GM18951 (cell line): ENCODE data around the gene SPRED1.

Experiments
- POLR2A ChIP-seq: IDR thresholded peaks from 4 replicates; pipeline ENCODE4 v1.6.1; 2011; ENCODE audit warnings: mild to moderate bottlenecking; ENCODE audit not compliant: insufficient read length, insufficient read depth; ENCODE audit errors: extremely low read depth
- in situ Hi-C: fragments of 300-500 bp; cut with MboI; formaldehyde crosslinking; loops from one replicate; pipeline ENCODE4 v1.12.0; 2022; ENCODE audit warnings: low sequenced_read_pairs, mixed read lengths, inconsistent platforms; ENCODE audit not compliant: unreplicated experiment

SPRED1 gene

DNA sequence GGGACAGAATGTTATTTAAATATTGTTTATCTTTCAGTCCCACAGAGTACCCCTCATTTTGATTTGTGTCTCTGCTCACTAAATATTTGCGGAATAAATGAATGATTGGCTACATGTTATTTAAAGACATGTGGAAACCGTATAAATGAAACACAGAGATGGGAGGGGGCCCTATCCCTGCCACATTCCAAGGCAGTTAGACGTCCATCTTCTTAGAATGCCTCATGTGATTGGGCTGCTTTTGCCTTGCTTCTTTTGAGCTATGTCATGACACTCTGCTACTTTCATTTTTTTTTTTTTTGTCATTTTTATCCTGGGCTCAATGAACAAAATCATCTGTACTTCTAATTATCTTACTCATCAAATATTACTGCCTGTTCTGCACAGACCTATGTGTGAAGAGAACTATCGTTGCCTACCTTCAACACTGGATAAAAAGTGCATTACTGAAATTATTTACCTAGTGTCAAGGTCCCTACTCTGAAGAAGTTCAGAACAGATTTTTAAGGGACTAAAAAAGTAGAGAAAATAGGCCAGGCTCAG, 117.4 kb downstream of the SPRED1 start:
- no peak for TF ChIP-seq POLR2A
- in situ Hi-C loops, result loop anchor here (10.0 kb wide), 1 partner anchor 375 kb away; no protein-coding TSS in a partner anchor

DNA sequence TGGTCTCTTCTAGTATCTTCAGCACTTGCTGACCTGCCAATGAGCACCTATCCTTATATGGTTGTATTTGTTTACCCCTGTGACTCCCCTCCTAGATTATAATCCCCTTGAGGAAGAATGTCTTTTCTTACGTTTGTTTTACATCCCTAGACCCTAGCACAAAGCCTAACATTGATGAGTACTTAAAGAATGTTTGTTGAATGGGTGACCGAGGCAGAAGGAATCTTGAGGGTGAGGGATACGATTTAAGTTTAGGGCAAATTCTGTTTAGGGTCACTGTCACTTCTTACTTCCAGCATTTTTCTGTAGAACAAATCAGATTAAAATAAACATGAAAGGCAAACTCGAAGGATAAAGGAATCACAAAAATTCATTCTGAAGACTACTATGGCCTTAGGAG, 120.4 kb downstream of the SPRED1 start:
- in situ Hi-C loops, result no loop called here
- no peak for TF ChIP-seq POLR2A

DNA sequence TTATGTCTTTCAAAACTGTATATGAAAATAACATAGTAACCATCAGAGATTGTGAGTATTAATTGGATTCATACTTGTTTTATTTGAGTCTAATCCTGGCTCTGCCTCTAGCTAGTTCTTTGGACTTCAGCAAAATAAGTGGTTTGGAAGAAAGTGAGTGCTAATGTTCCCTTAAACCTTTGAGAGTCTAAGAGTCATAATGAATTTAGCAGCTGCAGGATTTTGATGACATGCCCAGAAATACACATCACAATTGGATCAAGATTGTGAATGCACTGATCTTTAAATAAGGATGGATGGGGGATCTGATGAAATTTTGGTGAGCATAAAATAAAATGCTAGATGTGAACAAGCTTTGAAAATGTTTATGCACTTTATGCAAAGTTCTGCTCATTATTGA, 121.4 kb downstream of the SPRED1 start:
- TF ChIP-seq POLR2A, result no peak
- in situ Hi-C loops, result no loop called here

DNA sequence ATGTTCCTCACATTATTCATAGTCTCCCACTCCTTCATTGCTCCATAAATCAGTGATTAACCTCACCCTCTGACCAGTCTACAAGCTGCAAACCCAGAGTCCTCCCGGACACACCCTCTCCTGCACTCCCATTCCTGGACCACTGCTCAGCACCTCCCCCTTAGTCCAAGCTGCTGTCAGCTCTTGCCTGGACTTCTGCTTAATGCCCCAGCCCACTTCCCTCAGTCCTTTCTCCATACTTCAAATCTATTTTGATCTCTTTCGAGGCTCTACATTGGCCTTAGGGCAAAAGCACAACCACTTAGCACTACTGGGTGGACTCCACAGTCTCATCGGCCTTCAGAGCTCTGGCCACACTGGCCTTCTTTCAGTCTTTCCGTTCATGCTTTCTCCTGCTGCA, 121.9 kb downstream of the SPRED1 start:
- in situ Hi-C loops, result no loop called here
- TF ChIP-seq POLR2A, result no peak

DNA sequence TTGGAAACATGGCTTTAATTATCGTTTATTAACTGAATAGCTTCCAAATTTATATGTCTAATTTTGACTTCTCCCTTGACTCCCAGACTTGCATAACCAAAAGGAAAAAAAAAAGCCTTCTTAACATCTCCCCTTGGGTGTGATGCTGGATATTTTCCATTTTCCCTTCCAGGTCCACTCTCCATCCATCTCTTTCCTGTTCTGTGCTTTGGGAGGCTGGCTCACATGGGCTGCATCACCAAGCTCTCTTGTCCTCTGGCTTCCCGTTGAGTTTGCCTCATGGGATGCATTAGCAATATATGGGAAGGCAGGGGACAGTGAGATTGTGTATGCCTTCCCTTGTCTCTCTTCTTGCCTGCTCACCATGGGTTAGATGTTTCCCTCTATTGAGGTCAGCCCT, 123.4 kb downstream of the SPRED1 start:
- no peak for TF ChIP-seq POLR2A
- in situ Hi-C loops, result no loop called here

DNA sequence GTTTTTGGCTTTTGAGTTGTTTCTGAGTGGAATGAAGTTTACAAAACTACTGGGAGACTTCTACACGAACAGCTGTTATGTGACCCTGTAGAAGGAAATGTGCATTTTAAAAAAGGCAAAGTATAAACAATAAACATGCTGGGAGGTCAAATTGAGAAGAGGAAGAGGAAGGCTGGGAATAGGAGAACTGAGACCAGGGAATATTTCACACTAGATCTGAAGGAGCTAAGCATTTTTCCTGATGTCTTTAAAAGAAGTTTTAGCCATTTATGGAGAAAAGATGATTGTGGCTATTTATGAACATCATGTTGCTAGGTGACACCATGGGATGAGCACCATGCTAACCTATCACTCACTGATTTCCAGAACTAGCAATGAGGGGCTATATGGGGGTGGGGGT, 125.0 kb downstream of the SPRED1 start:
- in situ Hi-C loops, result no loop called here
- TF ChIP-seq POLR2A, result no peak

DNA sequence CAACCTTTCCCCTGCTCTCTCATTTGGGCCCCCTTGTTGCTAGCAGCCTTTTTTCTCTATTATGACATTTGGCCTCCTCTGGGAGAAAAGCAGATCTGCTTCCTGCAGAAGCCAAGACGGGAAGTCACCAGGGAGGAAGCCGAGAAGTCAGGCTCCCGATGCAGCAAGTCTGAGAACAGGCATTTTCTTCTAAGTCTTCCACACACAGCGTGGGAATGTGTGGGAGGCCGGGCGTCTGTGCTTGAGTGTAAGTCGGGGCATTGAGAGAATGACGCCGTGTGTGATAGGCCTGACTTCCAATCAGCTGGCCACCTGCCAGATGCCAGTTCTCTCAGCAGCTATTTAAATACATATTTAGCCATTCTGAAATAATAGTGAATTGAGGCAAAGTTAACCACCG, 125.5 kb downstream of the SPRED1 start:
- in situ Hi-C loops, result no loop called here
- no peak for TF ChIP-seq POLR2A

DNA sequence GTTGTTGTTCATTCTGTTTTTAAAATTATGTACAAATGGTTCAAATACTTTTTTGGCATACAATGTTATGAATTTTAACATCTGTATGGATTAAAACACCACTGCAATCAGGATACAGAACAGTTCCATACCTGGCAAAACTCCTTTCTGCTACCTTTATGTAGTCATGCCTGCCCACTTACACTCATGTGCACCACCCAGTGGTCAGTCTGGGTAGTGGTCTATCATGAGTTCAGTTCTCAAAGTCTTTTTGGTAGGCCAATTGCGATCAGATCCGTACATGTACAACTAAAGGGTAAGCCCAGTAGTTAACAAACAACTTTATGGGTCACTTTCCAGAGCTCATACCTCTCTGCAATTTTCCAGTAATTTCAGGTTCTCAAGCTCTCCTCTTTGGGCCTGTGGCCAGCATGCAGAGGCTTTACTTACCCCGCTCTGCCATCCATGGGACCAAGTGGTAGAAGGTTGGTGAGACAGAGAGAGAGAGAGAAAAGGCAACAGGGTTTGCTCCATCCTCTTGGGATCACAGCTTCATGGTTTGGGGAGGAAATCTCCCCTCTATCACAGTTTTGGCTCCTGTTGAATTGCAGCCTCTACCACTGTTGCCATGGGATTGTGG, 137.4 kb downstream of the SPRED1 start:
- in situ Hi-C loops, result no loop called here

DNA sequence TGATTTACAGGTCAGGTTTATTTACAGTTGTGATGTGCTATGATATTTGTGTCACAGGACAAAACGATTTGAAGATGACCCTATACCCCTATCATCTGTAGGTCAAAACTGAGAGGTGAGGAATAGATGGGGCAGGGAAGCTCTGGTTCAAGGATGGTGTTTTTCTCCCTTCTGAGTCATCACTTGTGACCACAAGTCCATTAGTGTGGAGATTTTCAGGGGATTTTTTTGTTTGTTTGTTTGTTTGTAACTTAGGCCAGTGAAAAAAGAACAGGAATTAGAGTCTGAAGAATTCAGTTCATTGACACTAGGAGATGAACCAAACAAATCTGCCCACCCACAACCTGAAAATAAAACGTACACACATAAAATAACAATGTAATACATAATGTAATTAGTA, 138.6 kb downstream of the SPRED1 start:
- in situ Hi-C loops, result no loop called here
- no peak for TF ChIP-seq POLR2A

More for the DNA sequence above, 137.4 kb downstream of the SPRED1 start:
- no peak for TF ChIP-seq POLR2A

DNA sequence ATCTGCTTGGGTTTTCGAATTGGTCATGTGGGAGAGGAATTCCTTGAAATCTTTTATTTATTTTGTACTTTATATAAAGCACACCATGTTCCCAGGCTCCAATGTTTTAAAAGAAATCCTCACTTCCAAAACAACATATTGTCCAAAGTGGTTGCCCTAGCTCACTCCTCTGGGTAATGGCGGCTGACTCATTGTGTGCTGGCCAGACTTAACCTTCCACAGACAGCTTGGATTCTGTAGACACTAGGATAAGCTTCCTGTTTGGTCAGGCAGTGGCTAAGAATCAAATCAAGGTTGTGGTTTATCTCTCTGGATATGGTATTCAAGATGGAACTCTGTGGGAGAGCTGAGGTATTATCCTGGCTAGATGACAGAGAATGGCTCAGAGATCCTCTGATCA, 145.5 kb downstream of the SPRED1 start:
- TF ChIP-seq POLR2A, result no peak
- in situ Hi-C loops, result no loop called here

DNA sequence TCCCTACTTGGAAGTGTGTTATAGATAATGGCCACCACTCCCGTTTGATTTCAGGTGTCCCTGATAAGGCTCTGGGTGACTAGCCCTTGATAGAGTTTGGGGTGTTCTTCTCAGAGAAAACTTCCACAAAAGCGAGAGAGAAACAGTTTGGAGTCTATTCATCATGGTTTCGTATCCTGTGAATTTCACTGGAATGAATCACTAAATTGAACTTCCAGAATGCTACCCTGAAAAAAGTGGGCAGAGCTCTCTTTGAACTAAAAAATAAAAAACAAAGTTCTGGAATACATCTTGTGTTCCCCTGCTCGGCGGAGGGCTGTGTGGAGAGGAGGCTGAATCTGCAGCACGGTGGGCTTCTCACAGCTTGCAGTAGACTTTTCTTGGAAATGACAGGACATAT, 148.5 kb downstream of the SPRED1 start:
- no peak for TF ChIP-seq POLR2A
- in situ Hi-C loops, result no loop called here

DNA sequence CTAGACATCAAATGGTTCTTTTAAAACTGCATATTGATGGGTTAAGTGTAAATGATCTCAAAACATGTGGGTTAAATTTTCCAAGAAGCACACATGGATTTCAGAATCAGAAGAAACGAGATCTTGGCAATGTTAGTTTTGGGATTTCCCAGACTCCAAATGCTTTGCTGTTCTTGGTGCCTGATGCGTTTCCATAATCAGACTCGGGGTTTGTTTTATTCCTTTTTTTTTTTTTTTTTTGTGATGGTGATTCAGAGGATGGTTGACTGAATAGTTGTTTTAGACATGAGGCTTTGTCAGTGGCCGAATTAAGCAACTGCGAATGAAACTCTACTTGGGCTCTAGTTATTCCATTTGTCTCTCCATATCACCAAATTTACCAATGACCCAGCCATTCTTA, 149.1 kb downstream of the SPRED1 start:
- TF ChIP-seq POLR2A, result no peak
- in situ Hi-C loops, result no loop called here

DNA sequence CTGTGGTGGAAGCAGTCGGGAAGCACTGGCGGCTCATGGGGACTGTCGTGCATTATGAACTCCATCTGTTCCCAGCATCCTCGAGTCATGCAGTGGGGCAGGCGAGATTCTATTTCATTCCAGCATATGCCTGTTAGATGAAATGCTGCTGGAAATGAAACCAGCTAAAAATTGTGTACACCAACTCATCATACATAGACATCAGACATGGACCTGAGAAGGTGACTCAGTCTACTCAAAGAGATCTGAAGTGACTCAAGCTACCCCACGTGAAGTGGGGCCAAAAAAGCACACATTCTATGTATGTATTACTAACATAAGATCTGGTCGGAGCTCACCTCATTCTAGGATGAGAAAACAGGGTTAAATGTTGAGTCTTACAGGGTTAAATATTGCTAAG, 153.8 kb downstream of the SPRED1 start:
- in situ Hi-C loops, result no loop called here
- TF ChIP-seq POLR2A, result no peak
